Neutrophil (primary cell): ENCODE data around the gene SLCO2B1.

Experiments
- H3K27ac ChIP-seq: fragments of 200-600 bp; sonication (generic); 2 replicates; pipeline ENCODE4 v1.5.1; 2016; ENCODE audit warnings: mild to moderate bottlenecking, moderate library complexity
- H3K27me3 ChIP-seq: fragments of 200-600 bp; sonication (generic); 2 replicates; pipeline ENCODE4 v1.6.0; 2016; ENCODE audit warnings: mild to moderate bottlenecking
- H3K36me3 ChIP-seq: fragments of 200-600 bp; sonication (generic); 2 replicates; pipeline ENCODE4 v1.5.1; 2017
- H3K4me1 ChIP-seq, 2 experiments: fragments of 200-600 bp in 1 of 2; sonication (generic) in 1 of 2; 1 replicate in 1 of 2; 2 replicates in 1 of 2; pipeline versions ENCODE4 v1.5.1 to v1.6.1; 2013 to 2016; ENCODE audit warnings: low read depth in 1 of 2, low read length in 1 of 2, mild to moderate bottlenecking in 1 of 2, moderate library complexity in 1 of 2; ENCODE audit not compliant: control insufficient read depth in 1 of 2, insufficient read depth in 1 of 2
- H3K4me3 ChIP-seq, 2 experiments: fragments of 200-600 bp in 1 of 2; sonication (generic) in 1 of 2; 1 replicate in 1 of 2; 2 replicates in 1 of 2; pipeline ENCODE4 v1.5.1; 2013 to 2016; ENCODE audit warnings: low read depth in 1 of 2, low read length in 1 of 2, mild to moderate bottlenecking in 1 of 2, moderate library complexity in 1 of 2
- H3K9me3 ChIP-seq: fragments of 200-600 bp; sonication (generic); 2 replicates; pipeline ENCODE4 v1.5.1; 2016
- CTCF ChIP-seq: fragments of 200-600 bp; sonication (generic); IDR thresholded peaks from 2 replicates; pipeline ENCODE4 v1.5.1; 2016; ENCODE audit warnings: antibody characterized with exemption

SLCO2B1 gene

GRCh38 chr11:75158241-75158640, 7.3 kb downstream of the SLCO2B1 start:
- H3K4me3 ChIP-seq = no peak overlapping the region
- TF ChIP-seq CTCF = no peak
- peaks cover 21% of the 10 kb centered on the region for H3K27me3 ChIP-seq

GRCh38 chr11:75158696-75159150, 7.8 kb downstream of the SLCO2B1 start:
- Histone ChIP-seq H3K36me3 (no peaks in the 10 kb centered on the region), H3K27me3 (peaks cover 21% of the 10 kb centered on the region), H3K27ac (no peak overlapping the region), H3K4me3 (no peak overlapping the region), H3K4me1 (no peaks in the 10 kb centered on the region), H3K9me3 (no peaks in the 10 kb centered on the region)
- TF ChIP-seq CTCF = no peak

More at GRCh38 chr11:75158241-75158640, 7.3 kb downstream of the SLCO2B1 start:
- H3K36me3 ChIP-seq = no peaks in the 10 kb centered on the region
- no peak overlapping the region for H3K27ac ChIP-seq
- no peaks in the 10 kb centered on the region for H3K9me3 ChIP-seq
- H3K4me1 ChIP-seq = no peaks in the 10 kb centered on the region

- TF ChIP-seq CTCF = no peak
- H3K36me3 ChIP-seq = no peaks in the 10 kb centered on the region
- no peaks in the 10 kb centered on the region for H3K9me3 ChIP-seq
- H3K27me3 ChIP-seq = peaks cover 21% of the 10 kb centered on the region
- H3K4me1 ChIP-seq = no peaks in the 10 kb centered on the region
- no peak overlapping the region for H3K27ac ChIP-seq
- no peak overlapping the region for H3K4me3 ChIP-seq
Measured at GRCh38 chr11:75159151-75159953, 8.4 kb downstream of the SLCO2B1 start.

GRCh38 chr11:75160220-75160757, 9.4 kb downstream of the SLCO2B1 start:
- Histone ChIP-seq H3K9me3 (no peaks in the 10 kb centered on the region), H3K27ac (no peak overlapping the region), H3K4me1 (no peaks in the 10 kb centered on the region), H3K27me3 (peaks cover 21% of the 10 kb centered on the region), H3K4me3 (no peak overlapping the region), H3K36me3 (no peaks in the 10 kb centered on the region)
- TF ChIP-seq CTCF = no peak

GRCh38 chr11:75160880-75161279, 10.0 kb downstream of the SLCO2B1 start:
- H3K4me1 ChIP-seq = no peaks in the 10 kb centered on the region
- peaks cover 21% of the 10 kb centered on the region for H3K27me3 ChIP-seq
- no peak overlapping the region for H3K27ac ChIP-seq
- TF ChIP-seq CTCF = no peak
- no peaks in the 10 kb centered on the region for H3K9me3 ChIP-seq
- no peak overlapping the region for H3K4me3 ChIP-seq
- H3K36me3 ChIP-seq = no peaks in the 10 kb centered on the region
